T-helper 1 cell treated with Interleukin-12 subunit alpha and Interleukin-12 subunit beta and Interleukin-4 antibody, amounts not matched to agents 30 μg/mL and 1 μg/mL, for 36 hours (primary cell): Measurements from ENCODE around the gene PSENEN.
A peak's percentile ranks its signal among the peaks of the same experiment; 100 is the strongest.
"Not testable (repeated sequence)": the region's sequence is repeated elsewhere in the genome, so short reads cannot be mapped to it uniquely, and the experiment has no call there.

ENCODE experiments used
- H3K27ac Mint-ChIP-seq: one replicate; pipeline ENCODE4 v1.8.0; 2021; ENCODE audit warnings: mild to moderate bottlenecking, mixed read lengths
- H3K27me3 Mint-ChIP-seq: one replicate; pipeline ENCODE4 v1.8.0; 2021; ENCODE audit warnings: low read depth, mixed read lengths
- H3K36me3 Mint-ChIP-seq: one replicate; pipeline ENCODE4 v1.8.0; 2021; ENCODE audit warnings: low read depth, mixed read lengths
- H3K4me1 Mint-ChIP-seq: one replicate; pipeline ENCODE4 v1.8.0; 2021; ENCODE audit warnings: low read depth, mixed read lengths
- H3K4me3 Mint-ChIP-seq: one replicate; pipeline ENCODE4 v1.8.0; 2021; ENCODE audit warnings: mild to moderate bottlenecking, moderate library complexity, mixed read lengths
- H3K9me3 Mint-ChIP-seq: one replicate; pipeline ENCODE4 v1.8.0; 2021; ENCODE audit warnings: mixed read lengths

Gene PSENEN

GRCh38 chr19:35759697-35760096, 14.2 kb downstream of the PSENEN start:
- Mint-ChIP-seq H3K36me3 (peaks cover 21% of the 10 kb centered on the region), H3K9me3 (no peaks in the 10 kb centered on the region), H3K27ac (peak overlapping the region; percentile 67), H3K4me3 (peak overlapping the region; percentile 97), H3K4me1 (peaks cover 23% of the 10 kb centered on the region), H3K27me3 (no peaks in the 10 kb centered on the region)

GRCh38 chr19:35760711-35761349, 15.4 kb downstream of the PSENEN start:
- peaks cover 20% of the 10 kb centered on the region for H3K4me1 Mint-ChIP-seq
- H3K4me3 Mint-ChIP-seq = no peak overlapping the region
- H3K9me3 Mint-ChIP-seq = no peaks in the 10 kb centered on the region
- no peak overlapping the region for H3K27ac Mint-ChIP-seq
- H3K27me3 Mint-ChIP-seq = no peaks in the 10 kb centered on the region
- peaks cover 18% of the 10 kb centered on the region for H3K36me3 Mint-ChIP-seq

- no peak overlapping the region for H3K4me3 Mint-ChIP-seq
- no peak overlapping the region for H3K27ac Mint-ChIP-seq
- no peaks in the 10 kb centered on the region for H3K27me3 Mint-ChIP-seq
- no peaks in the 10 kb centered on the region for H3K9me3 Mint-ChIP-seq
- H3K4me1 Mint-ChIP-seq = peaks cover 8% of the 10 kb centered on the region
- peaks cover 17% of the 10 kb centered on the region for H3K36me3 Mint-ChIP-seq
Measured at GRCh38 chr19:35764432-35765315, 19.2 kb downstream of the PSENEN start.

GRCh38 chr19:35766571-35767104, 21.2 kb downstream of the PSENEN start:
- H3K36me3 Mint-ChIP-seq = peaks cover 14% of the 10 kb centered on the region
- H3K4me3 Mint-ChIP-seq = no peak overlapping the region
- no peaks in the 10 kb centered on the region for H3K27me3 Mint-ChIP-seq
- peaks cover 5% of the 10 kb centered on the region for H3K4me1 Mint-ChIP-seq
- H3K27ac Mint-ChIP-seq = no peak overlapping the region
- no peaks in the 10 kb centered on the region for H3K9me3 Mint-ChIP-seq

GRCh38 chr19:35767288-35768081, 22.0 kb downstream of the PSENEN start:
- Mint-ChIP-seq H3K4me3 (no peak overlapping the region), H3K27me3 (no peaks in the 10 kb centered on the region), H3K4me1 (peaks cover 5% of the 10 kb centered on the region), H3K9me3 (no peaks in the 10 kb centered on the region), H3K36me3 (peaks cover 9% of the 10 kb centered on the region), H3K27ac (no peak overlapping the region)

GRCh38 chr19:35768082-35768421, 22.6 kb downstream of the PSENEN start:
- Mint-ChIP-seq H3K36me3 (peaks cover 9% of the 10 kb centered on the region), H3K9me3 (no peaks in the 10 kb centered on the region), H3K4me3 (no peak overlapping the region), H3K27ac (no peak overlapping the region), H3K4me1 (peaks cover 5% of the 10 kb centered on the region), H3K27me3 (no peaks in the 10 kb centered on the region)

GRCh38 chr19:35772362-35772761, 26.9 kb downstream of the PSENEN start:
- not testable (repeated sequence) for H3K9me3 Mint-ChIP-seq, H3K36me3 Mint-ChIP-seq, H3K27ac Mint-ChIP-seq, H3K27me3 Mint-ChIP-seq, H3K4me3 Mint-ChIP-seq
- H3K4me1 Mint-ChIP-seq = peaks cover 21% of the 10 kb centered on the region

- no peak overlapping the region for H3K27ac Mint-ChIP-seq
- no peak overlapping the region for H3K4me3 Mint-ChIP-seq
- peaks cover 9% of the 10 kb centered on the region for H3K36me3 Mint-ChIP-seq
- H3K4me1 Mint-ChIP-seq = peaks cover 21% of the 10 kb centered on the region
- H3K27me3 Mint-ChIP-seq = no peaks in the 10 kb centered on the region
- no peaks in the 10 kb centered on the region for H3K9me3 Mint-ChIP-seq
Measured at GRCh38 chr19:35773020-35773806, 27.8 kb downstream of the PSENEN start.

- peaks cover 4% of the 10 kb centered on the region for H3K36me3 Mint-ChIP-seq
- no peak overlapping the region for H3K27ac Mint-ChIP-seq
- H3K4me1 Mint-ChIP-seq = peaks cover 21% of the 10 kb centered on the region
- peak overlapping the region; percentile 87 for H3K4me3 Mint-ChIP-seq
- no peaks in the 10 kb centered on the region for H3K27me3 Mint-ChIP-seq
- H3K9me3 Mint-ChIP-seq = no peaks in the 10 kb centered on the region
Measured at GRCh38 chr19:35774274-35775045, 29.0 kb downstream of the PSENEN start.

- Mint-ChIP-seq H3K27me3 (no peaks in the 10 kb centered on the region), H3K36me3 (peaks cover 4% of the 10 kb centered on the region), H3K4me1 (peaks cover 21% of the 10 kb centered on the region), H3K4me3 (peak overlapping the region; percentile 87), H3K27ac (peak overlapping the region; percentile 61), H3K9me3 (no peaks in the 10 kb centered on the region)
Measured at GRCh38 chr19:35775046-35775297, 29.5 kb downstream of the PSENEN start.

- Mint-ChIP-seq H3K27me3 (no peaks in the 10 kb centered on the region), H3K27ac (peak within 1 kb of the TSS; percentile 79), H3K4me1 (peaks cover 21% of the 10 kb centered on the region), H3K36me3 (peaks cover 4% of the 10 kb centered on the region), H3K9me3 (no peaks in the 10 kb centered on the region), H3K4me3 (peak within 1 kb of the TSS; percentile 87)
Measured at GRCh38 chr19:35775298-35776101, 30.0 kb downstream of the PSENEN start, which contains the start of gene ARHGAP33. Gene ARHGAP33, plus strand, starts transcription at chr19:35775564. Its CDS starts 95 bp downstream, at chr19:35775659.

GRCh38 chr19:35776102-35776788, 30.8 kb downstream of the PSENEN start:
- peak overlapping the region; percentile 79 for H3K27ac Mint-ChIP-seq
- H3K4me3 Mint-ChIP-seq = peak overlapping the region; percentile 87
- H3K9me3 Mint-ChIP-seq = no peaks in the 10 kb centered on the region
- peaks cover 21% of the 10 kb centered on the region for H3K4me1 Mint-ChIP-seq
- H3K27me3 Mint-ChIP-seq = no peaks in the 10 kb centered on the region
- peaks cover 6% of the 10 kb centered on the region for H3K36me3 Mint-ChIP-seq
